GM21737 (cell line): ENCODE results near the gene AQP6.
"Not testable (repeated sequence)": the region's sequence is repeated elsewhere in the genome, so short reads cannot be mapped to it uniquely, and the experiment has no call there.

Source experiments
- ATAC-seq: cut with Tn5 transposase; IDR thresholded peaks from one replicate; pipeline ENCODE4 v1.9.1; 2021; ENCODE audit warnings: mild to moderate bottlenecking, moderate library complexity; ENCODE audit not compliant: unreplicated experiment

The AQP6 gene

GRCh38 chr12:49969027-49969426 lies 3.7 kb upstream of the AQP6 start:
- ATAC-seq = no peak

DNA sequence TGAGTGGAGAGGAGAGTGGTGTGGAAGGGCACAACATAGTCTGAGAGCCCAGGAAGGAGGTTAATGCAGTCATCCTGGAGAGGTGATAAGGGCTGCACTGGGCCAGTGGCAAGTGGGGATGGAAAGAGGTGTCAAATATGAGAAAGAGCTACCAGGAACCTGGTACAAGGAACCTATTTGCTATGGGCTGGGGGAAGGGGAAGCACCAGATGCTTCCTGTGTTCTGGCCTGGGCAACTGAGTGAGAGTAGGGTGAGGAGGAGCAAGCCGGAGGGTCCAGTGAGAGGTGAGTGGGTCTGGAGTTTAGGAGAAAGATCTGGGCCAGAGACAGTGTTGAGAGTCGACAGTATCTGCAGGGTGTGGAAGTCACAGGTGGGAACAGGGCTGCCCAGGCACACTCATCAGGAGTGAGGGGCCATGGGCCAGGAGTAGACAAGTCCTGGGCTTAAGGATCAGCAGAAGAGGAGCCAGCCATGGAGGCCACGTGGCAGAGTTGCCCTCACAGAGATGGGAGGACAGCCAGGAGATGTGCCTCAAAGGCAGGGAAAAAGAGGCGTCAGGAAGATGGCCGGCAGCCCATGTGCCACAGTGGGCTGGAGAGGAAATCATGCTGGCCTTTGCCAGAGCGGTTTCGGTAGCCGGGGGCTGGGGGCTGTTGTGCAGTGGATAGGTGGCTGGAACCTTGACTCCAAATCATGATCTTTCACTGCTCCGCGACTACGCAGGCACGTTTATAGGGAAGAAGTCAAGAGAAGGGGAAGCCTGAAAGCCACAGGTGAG lies 2.9 kb upstream of the AQP6 start:
- ATAC-seq = no peak

DNA sequence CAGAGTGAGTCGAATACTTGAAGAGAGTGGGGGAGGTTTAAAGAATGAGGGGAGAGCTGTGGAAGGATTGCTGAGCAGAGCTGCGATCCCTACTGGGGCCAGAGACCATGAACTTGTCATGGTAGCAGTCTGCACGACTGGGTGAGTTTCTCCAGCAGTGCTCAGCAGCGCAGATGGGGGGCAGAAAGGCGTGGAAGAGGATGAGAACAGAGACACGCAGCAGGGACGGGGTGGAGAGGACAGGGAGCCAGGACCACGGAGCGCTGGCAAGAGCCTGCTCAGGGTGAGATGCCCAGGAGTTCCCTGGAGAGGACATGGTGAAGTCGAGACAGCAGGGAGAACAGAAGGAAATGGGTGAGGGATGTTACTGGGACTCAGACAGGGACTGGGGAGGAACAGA lies 2.1 kb upstream of the AQP6 start:
- ATAC-seq = no peak

- ATAC-seq = no peak
These were observed 1.6 kb upstream of the AQP6 start for GRCh38 chr12:49971141-49971540.

DNA sequence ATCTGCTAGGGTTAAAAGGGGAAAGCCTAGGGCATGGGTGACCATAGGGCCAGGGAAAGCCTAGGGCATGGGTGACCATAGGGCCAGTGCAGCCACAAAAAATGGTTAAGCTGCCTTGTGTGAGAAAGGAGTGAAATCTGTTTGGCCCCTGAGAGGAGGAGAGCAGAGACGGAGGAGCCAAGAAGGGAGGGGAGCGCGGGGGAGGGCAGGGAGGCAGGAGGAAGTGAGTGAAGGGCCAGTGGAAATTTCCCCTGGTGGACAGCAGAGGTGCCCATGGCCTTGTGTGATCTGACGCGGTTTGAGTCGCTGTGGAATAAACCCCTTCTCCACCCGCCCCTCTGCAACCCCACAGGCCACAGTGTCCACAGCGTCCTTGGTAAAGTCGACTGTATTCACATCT lies 618 bp upstream of the AQP6 start:
- no peak for ATAC-seq

DNA sequence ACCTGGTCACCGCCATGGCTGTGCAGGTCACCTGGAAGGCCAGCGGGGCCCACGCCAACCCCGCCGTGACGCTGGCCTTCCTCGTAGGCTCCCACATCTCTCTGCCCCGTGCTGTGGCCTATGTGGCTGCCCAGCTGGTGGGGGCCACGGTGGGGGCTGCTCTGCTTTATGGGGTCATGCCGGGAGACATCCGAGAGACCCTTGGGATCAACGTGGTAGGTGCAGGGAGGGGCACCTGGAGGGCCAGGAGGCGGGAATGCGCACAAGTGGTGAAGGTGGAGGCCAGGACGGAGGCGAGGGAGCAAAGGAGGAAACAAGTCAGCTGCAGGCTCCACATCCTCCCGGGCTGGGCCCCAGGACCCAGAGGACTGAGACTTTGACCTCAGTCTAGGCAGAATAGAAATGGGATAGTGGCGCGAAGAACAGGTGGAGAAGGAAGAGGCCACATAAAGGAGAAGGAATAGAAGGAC lies 649 bp downstream of the AQP6 start:
- ATAC-seq = no peak

DNA sequence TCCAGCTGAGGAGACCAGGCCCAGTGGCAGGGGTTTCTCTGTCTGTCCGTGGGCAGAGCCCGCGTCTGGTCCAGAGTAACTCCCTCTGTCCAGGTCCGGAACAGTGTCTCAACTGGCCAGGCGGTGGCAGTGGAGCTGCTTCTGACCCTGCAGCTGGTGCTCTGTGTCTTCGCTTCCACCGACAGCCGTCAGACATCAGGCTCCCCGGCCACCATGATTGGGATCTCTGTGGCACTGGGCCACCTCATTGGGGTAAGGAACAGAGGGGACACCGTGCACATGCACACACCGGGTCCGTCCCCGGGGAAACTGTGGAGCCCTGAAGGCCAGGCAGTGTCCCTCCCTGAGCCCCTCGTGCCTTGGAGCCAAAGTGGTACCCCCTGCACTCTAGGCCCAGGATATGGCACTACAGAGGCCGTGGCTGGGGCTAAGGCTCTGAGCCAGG lies 1.5 kb downstream of the AQP6 start:
- no peak for ATAC-seq

DNA sequence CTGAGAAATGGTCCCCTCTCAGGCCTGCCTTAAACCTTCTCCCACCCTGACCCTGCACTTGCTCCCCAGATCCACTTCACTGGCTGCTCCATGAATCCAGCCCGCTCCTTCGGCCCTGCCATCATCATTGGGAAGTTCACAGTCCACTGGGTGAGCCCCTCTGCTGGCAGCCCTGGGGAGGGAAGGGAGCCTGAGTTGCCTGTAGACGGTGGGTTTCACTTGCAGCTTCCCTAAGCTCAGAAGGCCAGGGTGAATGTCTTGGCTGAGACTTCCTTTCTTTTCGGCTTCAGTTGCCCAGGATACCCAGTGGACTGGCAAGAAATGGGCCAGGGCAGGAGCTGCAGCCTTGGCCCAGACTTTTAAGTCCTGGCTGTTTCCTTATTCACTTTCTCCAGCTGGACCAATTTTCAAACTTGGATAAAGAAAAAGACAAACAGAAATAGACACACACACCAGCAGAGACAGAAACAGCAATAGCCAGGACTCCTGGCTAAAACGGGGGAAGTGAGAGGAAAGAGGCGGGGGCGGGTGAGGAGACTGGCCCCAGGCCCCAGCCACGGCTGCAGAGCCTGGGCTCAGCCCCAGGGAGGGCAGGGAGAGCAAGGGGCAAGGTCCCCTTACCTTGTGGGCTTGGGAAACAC lies 2.0 kb downstream of the AQP6 start:
- no peak for ATAC-seq

DNA sequence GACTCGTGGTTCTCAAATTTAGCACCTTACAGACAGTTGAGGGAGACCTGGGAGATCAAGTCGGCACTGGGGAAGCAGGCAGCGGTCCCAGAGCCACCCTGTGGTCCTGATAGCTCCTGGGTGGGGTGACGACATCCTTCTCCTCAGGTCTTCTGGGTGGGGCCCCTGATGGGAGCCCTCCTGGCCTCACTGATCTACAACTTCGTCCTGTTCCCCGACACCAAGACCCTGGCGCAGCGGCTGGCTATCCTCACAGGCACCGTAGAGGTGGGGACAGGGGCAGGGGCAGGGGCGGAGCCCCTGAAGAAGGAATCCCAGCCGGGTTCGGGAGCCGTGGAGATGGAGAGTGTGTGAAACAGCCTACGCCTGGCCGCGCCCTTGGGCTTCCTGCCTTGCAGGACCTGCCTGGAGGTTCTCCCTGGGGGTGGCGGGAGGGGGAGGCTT lies 2.6 kb downstream of the AQP6 start:
- no peak for ATAC-seq

GRCh38 chr12:49976557-49976956 lies 3.8 kb downstream of the AQP6 start:
- no peak for ATAC-seq

DNA sequence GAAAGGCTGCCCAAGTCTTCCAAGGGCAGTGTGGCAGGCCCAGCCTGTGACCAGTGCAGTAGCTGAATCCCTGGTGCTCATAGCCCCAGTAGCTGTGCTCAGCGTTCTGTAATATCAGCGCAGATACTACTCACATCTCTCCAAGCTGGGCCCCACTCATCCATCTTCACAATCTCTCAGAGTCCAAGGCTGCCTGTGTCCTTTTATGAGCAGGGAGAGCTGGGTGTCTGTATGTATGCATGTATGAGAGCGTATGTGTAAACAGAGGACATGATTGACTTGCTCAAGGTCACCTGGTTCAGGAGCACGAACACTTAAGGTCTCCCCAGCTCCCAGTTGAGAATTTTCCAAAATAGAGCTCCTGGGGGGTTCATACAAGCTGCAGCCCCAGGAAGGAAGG lies 5.4 kb downstream of the AQP6 start:
- ATAC-seq = no peak

- no peak for ATAC-seq
These were observed 6.4 kb downstream of the AQP6 start for GRCh38 chr12:49979016-49979586.

DNA sequence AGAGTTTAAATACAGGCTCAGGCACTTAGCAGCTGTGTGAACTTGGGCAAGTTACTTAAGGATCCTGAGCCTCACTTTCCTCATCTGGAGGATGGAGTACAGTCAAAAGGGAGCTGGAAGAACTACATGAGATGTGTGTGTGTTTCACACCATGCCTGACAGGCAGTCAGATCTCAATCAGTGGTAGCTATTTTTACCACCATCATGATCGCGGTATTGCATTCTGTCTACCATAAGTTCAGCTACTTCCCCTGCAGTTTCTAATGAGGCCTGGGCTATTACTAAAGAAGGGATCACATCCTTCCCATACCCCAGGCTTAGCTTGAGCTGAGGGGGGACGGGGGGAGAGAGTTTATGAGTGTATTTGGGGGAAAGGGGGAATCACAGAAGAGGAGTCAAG lies 7.0 kb downstream of the AQP6 start:
- no peak for ATAC-seq

DNA sequence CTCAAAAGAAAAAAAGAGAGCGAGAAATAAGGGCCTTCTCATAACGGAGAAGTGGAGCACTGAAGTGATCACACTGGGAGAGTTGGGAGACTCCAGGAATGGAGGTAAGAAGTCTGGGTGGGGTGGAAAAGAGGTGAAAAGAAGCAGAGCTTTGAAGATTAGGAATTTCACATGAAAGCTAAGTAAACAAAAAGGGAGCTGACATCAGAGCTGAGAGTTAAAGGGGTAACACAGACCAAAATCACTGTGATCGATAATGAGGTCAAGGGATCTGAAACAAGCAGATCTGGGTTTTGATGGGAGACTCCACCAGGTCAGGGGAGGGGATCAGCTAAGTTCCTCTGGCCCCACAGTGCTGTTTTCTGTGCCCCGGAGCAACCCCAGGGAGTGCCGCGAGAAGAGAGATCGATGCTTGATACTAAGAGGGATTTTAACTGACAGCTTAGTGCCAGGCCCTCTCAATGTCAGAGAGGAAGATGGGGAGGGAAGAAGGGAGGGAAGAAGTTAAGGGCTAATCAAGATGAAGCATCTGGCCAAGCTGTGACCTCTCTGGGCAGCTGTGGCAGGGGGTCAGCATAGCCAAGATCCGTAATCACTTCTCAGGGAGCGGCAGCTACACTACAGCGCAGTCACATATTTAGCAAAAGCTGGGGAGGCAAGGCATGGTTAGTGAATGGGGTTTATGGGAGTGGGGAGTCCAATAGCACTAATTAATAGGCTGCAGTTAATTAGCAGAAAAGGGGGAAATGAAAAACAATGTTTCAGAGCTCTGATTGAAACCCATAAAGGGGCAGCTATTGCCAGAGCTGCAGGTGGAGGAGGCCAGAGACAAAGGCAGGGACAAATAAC lies 8.0 kb downstream of the AQP6 start:
- ATAC-seq = no peak

GRCh38 chr12:49982246-49983087 lies 9.7 kb downstream of the AQP6 start:
- ATAC-seq = no peak

DNA sequence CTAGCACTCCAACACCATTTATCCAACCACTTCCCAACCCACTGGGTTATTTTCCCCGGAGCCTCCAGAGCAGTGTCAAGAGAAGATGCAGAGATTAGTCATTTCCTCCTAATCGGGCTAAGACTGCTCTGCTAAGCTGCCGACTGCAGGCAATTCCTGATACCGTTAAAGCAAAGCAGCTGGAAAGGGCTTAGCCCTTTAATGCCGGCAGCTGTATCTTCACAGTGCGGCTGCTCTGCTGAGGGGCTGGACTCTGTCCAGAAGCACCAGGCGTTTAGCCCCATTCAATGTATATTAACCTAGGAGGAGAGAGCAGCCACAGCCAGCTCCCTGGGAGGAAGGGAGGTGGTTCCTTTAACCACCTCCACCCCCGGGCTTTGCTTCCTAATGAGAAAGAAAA lies 11.1 kb downstream of the AQP6 start:
- no peak for ATAC-seq

DNA sequence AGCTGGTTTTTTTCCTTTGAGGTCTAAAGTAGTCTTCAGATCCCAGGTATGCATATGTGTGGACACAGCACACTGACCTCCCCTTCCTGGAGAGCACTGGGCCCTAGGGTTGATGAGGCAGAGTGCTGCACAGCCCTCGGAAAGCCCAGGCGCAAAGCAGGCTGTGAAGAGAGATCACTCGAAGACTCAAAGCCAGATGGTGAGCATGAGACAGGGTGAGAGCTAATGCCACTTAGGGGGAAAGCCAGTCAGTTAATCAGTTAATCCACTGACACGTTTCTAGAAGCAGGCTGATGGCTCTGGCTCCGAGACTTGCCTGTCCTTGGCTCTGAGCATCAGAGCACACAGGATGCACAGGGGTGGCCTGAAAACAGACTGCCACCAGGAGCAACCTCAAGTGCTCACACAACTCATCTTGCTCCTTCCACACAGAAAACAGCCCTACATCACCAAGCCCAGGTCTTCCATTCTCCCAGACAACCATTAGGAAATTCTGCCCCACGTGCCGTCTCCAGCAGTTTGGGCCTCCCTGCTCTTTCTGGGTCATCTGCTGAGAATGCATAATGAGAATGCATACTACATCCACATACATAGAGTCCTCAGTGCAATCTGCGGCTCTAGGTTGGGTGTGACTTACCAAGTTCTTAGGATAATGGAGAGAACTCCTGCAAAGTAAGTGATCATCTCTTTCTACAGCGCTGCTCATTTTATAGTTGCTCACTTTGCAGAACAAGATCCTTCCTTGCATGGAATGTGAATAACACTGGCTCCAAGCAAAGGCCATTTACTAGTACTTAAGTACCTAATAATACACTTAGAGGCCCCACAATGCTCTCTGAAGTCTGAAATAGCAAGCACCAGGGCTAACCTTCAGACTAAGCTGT lies 12.0 kb downstream of the AQP6 start:
- ATAC-seq = no peak

DNA sequence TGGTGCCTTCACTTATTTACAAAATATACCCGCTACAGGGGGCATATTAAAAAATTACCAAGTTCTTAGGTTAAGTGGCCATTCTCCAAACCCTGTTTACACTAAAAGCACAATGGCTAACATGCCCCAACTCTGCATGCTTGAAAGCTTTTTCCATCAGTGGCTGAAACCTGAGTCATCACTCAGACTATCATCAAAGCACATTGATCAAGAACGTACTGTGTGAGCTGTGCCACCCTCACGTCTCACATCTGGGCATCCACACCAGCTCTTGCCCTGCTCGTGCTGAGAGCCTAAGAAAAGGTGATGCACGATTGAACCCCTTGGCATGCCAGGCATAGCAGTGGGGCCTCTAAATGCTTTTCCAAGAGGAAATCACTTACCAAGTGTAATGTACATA lies 13.2 kb downstream of the AQP6 start:
- no peak for ATAC-seq

GRCh38 chr12:49986476-49986875 lies 13.7 kb downstream of the AQP6 start:
- ATAC-seq = not testable (repeated sequence)
